Ishikawa (cell line): ENCODE measurements around the gene TOP2B.

Experiments used
- CEBPB ChIP-seq: IDR thresholded peaks from 2 replicates; pipeline ENCODE4 v1.6.1; 2012
- CREB1 ChIP-seq: IDR thresholded peaks from 2 replicates; pipeline ENCODE4 v1.6.1; 2012; ENCODE audit warnings: low read depth
- EGR1 ChIP-seq: IDR thresholded peaks from 2 replicates; pipeline ENCODE4 v1.6.1; 2012
- EP300 ChIP-seq: IDR thresholded peaks from 2 replicates; pipeline ENCODE4 v1.6.1; 2012; ENCODE audit warnings: borderline replicate concordance
- FOXM1 ChIP-seq: IDR thresholded peaks from 2 replicates; pipeline ENCODE4 v1.6.1; 2012; ENCODE audit warnings: low read depth, borderline replicate concordance
- NFIC ChIP-seq: IDR thresholded peaks from 2 replicates; pipeline ENCODE4 v1.6.1; 2012
- RAD21 ChIP-seq: IDR thresholded peaks from 2 replicates; pipeline ENCODE4 v1.6.1; 2012; ENCODE audit warnings: low read depth
- REST ChIP-seq: IDR thresholded peaks from 2 replicates; pipeline ENCODE4 v1.6.1; 2012; ENCODE audit warnings: low read depth, mild to moderate bottlenecking
- TAF1 ChIP-seq: IDR thresholded peaks from 2 replicates; pipeline ENCODE4 v1.6.1; 2012; ENCODE audit warnings: low read depth, mild to moderate bottlenecking
- TCF12 ChIP-seq: IDR thresholded peaks from 2 replicates; pipeline ENCODE4 v1.6.1; 2012; ENCODE audit warnings: low read depth
- TEAD4 ChIP-seq: IDR thresholded peaks from 2 replicates; pipeline ENCODE4 v1.6.1; 2012
- YY1 ChIP-seq: IDR thresholded peaks from 2 replicates; pipeline ENCODE4 v1.6.1; 2012; ENCODE audit warnings: low read depth
- ZBTB7A ChIP-seq: IDR thresholded peaks from 2 replicates; pipeline ENCODE4 v1.6.1; 2012; ENCODE audit warnings: low read depth
- TF ChIP-seq, protein P1 (sequence below): IDR thresholded peaks from 2 replicates; pipeline ENCODE4 v1.6.1; 2012
- TF ChIP-seq, protein P2 (sequence below): IDR thresholded peaks from 2 replicates; pipeline ENCODE4 v1.6.1; 2012

The TOP2B gene

DNA sequence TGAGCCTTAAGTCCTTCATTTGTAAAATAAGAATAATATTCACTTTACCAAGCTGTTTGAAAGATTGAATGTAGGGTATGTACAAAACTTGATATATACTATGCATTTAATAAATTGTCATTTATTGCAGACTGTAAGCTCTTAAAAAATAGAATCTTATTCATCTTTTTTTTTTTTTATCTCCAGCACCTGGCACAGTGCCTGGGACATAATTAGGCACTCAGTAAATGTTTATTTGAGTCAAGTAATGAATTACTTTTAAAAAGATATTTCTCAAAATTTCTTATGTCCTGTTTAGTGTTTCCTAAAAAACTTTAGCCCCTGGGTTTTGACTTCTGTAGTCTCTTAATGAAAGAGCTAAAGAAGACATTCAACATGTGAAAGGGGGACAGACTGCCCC, 71.7 kb downstream of the TOP2B start:
- no peak for TF ChIP-seq TEAD4
- no peak for TF ChIP-seq RAD21
- no peak for TF ChIP-seq YY1
- TF ChIP-seq TCF12, result no peak
- TF ChIP-seq CEBPB, result no peak
- no peak for TF ChIP-seq EGR1
- TF ChIP-seq, protein P1, sequence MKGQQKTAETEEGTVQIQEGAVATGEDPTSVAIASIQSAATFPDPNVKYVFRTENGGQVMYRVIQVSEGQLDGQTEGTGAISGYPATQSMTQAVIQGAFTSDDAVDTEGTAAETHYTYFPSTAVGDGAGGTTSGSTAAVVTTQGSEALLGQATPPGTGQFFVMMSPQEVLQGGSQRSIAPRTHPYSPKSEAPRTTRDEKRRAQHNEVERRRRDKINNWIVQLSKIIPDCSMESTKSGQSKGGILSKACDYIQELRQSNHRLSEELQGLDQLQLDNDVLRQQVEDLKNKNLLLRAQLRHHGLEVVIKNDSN, result no peak
- TF ChIP-seq, protein P2, sequence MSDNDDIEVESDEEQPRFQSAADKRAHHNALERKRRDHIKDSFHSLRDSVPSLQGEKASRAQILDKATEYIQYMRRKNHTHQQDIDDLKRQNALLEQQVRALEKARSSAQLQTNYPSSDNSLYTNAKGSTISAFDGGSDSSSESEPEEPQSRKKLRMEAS, result no peak
- TF ChIP-seq EP300, result no peak
- no peak for TF ChIP-seq FOXM1
- TF ChIP-seq CREB1, result no peak
- no peak for TF ChIP-seq TAF1
- TF ChIP-seq ZBTB7A, result no peak
- TF ChIP-seq REST, result no peak
- no peak for TF ChIP-seq NFIC

DNA sequence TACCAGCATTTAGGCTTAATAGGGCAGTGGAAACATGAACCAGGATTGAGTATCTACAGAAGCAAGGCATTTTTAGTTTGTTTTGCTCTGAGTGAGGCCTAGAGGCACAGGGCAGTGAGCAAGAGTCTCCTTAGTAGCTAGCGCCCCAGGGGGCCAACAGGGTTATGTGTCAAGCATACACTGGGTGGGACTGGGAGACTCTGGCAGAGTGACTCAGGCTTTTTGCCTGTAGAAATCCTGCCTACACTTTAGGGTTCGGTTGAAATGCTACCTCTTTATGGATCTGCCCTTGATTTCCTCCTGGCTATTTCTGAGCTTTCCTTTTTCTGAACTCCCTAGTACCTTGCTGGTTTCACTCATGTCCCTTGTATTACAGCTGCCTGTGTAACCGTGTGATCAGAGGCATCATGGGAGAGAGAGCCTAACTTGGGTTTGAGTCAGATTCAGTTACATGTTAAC, 72.2 kb downstream of the TOP2B start:
- TF ChIP-seq, protein P2, result no peak
- TF ChIP-seq, protein P1, result no peak
- TF ChIP-seq FOXM1 (no peak), EP300 (no peak), ZBTB7A (no peak), NFIC (no peak)

- TF ChIP-seq TEAD4, result no peak
Observed at GRCh38 chr3:25589783-25590258, 74.9 kb downstream of the TOP2B start.

GRCh38 chr3:25589104-25589782, 75.5 kb downstream of the TOP2B start:
- TF ChIP-seq ZBTB7A (no peak), YY1 (no peak), EGR1 (no peak), EP300 (no peak), FOXM1 (no peak), TEAD4 (no peak), TCF12 (no peak), NFIC (no peak)
- TF ChIP-seq, protein P2, result no peak
- TF ChIP-seq, protein P1, result no peak

- no peak for TF ChIP-seq EGR1
- TF ChIP-seq TCF12, result no peak
- no peak for TF ChIP-seq NFIC
- no peak for TF ChIP-seq TAF1
- no peak for TF ChIP-seq TEAD4
- TF ChIP-seq REST, result no peak
Observed at GRCh38 chr3:25588441-25589103, 76.1 kb downstream of the TOP2B start.

DNA sequence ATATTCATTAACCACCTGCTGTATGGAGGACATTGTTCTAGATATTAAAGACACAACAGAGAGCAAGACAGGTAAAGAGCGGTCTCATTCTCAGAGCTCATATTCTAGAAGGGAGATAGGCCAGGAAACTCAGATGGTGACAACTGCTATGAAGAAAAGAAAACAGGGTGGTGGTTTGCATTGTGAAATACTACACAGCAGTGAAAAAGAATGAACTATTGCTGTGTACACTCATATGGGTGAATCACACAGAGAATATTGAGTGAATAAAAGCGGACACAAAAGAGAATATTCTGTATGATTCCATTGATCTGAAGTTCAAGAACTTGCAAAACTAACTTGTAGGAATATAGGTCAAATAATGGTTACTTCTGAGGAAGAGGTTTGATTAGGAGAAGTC, 76.7 kb downstream of the TOP2B start:
- TF ChIP-seq EGR1, result no peak
- no peak for TF ChIP-seq EP300
- no peak for TF ChIP-seq TEAD4
- TF ChIP-seq ZBTB7A, result no peak
- TF ChIP-seq, protein P2, result no peak
- TF ChIP-seq YY1, result no peak
- TF ChIP-seq CREB1, result no peak
- no peak for TF ChIP-seq NFIC
- TF ChIP-seq CEBPB, result no peak
- TF ChIP-seq TCF12, result no peak
- no peak for TF ChIP-seq FOXM1
- TF ChIP-seq, protein P1, result no peak
